GM21381 (cell line): ENCODE results near the gene NR2F2.
A peak's percentile ranks its signal among the peaks of the same experiment; 100 is the strongest.

Experiments used
- ATAC-seq: cut with Tn5 transposase; IDR thresholded peaks from one replicate; pipeline ENCODE4 v1.9.1; 2021; ENCODE audit warnings: mild to moderate bottlenecking, moderate library complexity; ENCODE audit not compliant: unreplicated experiment

The NR2F2 gene

DNA sequence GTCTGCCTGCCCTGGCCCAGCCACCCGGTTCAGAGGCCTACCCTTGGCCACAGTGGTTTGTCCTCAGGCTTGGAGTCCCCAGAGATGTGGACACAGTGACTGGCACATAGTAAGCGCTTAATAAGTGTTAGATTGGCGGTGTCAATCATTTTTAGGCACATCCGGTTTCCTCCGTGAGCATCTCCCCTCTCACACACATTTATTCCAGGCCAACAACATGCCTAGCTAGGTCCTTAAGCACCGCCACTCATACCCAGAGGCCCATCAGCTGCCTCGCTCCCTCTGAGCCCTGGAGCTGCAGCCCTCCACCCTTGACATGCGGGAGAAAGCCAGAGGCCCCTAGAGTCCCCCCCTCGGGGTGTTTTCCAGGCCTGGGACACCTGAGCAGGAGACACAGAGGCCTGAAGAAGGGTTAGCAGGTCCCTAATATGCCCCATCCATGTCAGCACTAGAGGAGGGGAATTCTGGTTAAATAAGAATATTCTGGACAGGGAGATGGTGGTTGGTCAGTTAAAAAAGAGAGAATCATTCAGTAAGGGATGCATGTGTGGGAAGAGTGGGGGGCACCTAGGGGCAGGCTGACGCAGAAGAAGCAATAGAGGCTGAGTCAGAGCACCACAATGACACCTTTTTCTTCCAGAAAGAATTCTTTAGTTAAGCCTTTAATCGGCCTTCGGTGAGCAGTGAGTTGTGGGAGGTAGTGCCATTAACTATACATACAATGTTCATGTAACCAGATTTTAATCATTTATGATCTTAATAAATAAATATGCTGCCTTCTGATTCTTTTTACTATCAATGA lies 22.3 kb downstream of the NR2F2 start:
- ATAC-seq = no peak

DNA sequence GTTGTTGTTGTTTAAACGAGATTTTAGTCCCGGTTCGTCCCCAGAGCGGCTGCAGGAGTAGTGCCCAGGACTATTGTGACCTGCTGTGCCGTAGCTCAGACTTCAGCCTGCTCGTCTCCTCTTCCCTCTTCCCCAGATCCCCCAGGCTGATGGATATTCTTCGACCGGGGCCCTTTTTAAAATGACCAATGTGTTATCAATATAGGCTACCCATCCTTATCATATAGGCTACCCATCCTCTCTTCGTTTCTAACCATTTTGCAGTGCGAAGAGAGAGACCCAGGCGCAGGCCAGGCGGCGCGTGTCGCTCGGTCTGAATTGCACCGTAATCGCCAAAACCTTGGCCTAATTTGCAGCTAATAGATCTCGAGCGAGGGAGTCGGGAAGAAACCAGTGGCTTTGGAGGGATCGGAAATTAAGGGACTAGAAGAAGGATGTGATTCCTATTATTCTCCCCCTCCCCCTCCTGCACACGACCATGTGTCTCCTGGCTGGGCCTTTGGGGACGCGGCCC lies 23.0 kb downstream of the NR2F2 start:
- no peak for ATAC-seq

DNA sequence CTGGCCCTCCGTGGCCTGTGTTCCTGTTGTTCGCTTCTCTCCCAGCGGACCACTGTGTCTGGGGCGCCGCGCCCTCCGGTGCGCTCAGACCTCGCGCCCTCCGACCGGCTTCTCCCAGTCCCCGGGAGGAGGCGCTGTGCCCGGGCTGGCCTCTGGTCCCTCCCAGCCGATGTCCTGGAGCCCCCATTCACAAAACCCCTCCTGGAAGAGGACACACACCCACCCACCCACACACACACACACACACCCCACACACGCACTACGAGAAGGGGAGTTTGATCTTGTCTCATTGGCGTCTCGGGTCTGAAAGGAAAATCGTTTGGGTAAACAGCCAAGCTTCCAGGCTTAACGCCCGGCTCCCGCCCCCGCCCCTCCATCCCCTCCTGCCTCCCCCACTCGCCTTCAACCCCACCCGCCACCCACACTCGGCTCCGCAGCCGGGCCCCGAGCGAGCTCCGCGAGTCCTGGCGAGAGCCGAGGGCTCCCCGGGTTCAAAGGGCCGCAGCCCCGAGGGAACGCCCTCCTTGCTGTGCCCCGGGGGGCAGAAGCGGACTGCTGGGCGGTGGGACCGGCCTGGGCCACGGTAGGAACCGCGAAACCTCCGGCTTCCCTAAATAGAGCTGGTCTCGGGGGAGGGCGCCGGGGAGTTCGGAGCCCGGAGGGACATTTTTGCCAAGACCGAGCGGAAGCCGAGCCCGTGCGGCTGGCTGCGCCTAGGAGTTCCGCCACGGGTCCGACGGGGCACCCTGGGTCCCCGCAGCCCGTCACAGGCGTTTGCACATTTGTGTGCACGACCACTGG lies 23.6 kb downstream of the NR2F2 start:
- no peak for ATAC-seq

GRCh38 chr15:96354731-96355567 lies 24.4 kb downstream of the NR2F2 start:
- ATAC-seq = no peak

GRCh38 chr15:96355568-96356187 lies 25.2 kb downstream of the NR2F2 start:
- no peak for ATAC-seq

DNA sequence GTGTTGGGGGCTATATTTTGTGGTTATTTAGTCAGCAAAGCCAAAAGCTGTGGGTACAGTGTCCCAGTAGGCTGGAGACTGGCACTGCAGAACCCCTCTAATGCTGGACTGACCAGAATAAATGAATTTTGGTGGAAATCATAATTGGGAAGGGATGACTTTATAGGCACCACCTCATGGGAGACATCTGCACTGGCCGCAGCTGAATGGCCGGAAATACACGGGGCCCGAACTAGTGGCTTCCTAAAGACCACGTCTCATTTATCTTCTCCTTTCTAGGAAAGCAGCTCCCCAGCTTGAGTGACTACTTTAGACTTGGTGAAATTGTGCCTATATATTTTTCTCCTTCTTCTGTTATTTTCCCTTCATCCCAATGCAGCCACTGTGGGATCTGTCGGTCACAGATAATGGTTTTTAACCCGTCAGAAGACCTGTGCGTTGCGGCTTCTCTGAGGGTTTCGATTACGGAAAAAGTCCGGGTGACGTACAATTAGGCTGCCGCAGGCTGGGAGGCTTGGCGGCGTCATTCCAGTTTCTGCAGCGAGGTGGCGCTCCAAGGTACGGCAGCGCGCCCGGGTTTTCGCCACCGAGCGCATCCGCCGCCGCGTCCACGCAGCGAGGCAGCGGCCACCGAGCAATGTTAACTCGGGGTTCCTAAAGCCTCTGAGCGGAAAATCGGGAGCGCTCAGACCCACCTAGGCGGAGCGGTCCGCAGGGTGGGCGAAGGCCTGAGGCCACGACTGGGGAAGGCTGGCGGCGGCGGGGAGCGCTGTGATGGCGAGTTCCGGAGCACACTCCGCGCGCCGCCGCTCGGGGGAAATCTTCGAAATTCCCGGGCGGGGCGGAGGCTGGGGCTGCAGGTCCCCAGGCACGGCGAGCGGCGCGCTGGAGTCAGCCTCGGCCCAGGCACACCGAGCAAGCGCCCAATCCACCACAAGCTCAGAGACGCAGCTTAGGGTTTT lies 26.3 kb downstream of the NR2F2 start:
- peak; percentile 78 for ATAC-seq

DNA sequence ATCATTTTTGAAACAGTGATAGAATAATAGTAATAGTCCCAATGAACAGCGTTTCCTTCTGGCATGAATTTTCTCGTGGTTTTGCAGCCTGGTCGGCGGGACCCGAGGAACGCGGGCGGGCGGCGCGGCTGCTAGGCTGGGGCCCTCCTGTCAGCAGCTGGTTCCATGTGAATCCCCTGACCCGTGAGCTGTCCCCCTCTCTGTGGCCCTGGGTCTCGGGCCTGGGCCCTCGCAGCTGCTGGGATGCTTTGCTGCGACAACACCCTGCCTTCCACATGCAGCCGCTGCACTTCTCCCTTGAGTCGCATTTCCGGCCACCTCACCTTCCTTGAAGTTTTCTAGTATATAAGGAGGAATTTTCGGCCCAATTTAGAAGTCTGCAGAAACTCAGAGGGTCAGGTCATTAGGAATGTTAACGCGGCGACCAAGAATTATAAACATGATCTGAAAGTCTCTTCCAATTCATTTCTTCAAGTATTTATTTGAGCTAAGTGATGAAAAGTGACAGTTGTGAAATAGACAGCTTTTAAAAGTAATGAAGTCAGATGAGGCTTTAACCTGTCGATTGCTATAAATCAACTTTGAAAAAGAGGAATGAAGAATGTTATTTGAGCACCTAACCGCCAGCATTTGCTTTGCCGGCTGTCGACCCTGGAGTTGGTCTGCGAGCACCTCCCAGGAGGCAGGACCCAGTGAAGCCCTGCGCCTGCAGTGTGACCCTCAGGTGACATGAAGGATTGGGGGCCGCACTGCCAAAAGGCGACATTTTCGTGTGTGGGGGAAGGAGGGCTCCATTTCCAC lies 27.7 kb downstream of the NR2F2 start:
- ATAC-seq = no peak

DNA sequence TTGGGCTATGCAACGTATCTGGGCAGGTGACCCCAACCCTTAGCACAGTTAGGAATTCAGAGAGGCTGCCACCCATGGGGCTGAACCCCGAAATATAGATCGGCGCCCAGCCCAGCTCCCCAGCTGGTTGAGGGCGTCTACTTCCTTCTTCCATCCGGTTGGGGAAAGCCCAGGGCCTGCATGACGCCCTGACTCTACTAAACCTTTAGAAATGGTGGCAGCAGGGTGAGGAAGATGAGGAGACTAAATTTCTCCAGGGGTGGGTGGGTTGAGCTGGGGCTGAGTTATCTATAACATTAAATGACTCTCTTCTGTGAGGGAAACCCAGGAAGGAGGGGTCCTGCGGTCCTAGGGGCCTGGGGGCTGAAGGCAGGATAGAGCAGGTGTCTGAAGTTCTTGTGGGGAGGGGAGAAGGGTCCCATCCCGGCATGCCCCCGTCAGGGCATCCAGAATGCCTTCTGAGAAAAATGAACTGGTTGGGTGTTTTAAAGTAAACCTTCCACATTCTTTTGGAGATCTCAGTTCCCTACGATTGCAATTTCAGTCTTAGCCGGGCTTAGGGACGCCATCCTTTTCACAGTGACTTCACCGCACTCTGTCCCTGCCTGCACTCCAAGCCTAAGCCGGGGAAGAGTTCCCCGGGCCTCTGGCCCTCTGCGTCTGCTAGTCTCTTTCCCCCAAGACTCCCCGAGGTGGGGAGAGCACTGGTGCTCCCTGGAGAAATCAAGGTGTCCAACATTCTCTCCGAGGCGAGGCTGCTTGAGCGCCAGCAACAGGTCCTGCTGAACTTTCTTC lies 28.5 kb downstream of the NR2F2 start:
- no peak for ATAC-seq

GRCh38 chr15:96359616-96360521 lies 29.4 kb downstream of the NR2F2 start:
- ATAC-seq = no peak

DNA sequence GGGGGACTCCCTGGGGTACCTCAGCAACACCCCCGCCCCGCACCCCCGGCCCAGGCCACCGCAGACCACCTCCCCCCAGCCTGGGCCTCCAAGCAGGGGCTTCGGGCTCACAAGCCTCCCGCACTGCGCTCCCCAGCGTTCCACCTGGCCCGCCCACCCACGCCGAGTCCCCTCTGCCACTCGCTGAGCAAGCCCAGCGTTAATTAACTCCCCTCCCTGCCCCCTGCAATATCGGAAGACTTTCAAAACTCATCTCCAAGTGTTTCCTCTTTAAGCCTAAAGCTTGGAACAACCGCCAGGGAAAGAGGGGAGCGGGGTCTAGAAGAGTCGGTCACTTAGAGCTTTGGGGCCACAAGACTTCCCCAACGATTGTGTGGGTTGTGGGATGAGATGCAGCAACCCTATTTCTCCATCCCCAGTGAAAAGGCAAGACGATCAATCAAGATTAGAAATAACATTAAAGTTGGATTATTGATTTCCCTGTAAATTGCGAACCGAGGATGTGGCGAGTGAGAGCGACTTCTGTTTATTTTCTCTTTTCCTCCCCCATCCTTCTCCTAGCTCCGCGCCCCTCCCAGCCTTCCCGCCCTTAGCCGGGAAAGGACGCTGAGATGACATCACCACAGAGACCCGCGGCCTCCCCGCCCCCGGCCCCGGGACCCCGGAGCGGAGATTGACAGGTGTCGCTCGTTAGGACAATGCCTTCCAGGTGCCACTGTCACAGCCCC lies 30.2 kb downstream of the NR2F2 start:
- no peak for ATAC-seq

DNA sequence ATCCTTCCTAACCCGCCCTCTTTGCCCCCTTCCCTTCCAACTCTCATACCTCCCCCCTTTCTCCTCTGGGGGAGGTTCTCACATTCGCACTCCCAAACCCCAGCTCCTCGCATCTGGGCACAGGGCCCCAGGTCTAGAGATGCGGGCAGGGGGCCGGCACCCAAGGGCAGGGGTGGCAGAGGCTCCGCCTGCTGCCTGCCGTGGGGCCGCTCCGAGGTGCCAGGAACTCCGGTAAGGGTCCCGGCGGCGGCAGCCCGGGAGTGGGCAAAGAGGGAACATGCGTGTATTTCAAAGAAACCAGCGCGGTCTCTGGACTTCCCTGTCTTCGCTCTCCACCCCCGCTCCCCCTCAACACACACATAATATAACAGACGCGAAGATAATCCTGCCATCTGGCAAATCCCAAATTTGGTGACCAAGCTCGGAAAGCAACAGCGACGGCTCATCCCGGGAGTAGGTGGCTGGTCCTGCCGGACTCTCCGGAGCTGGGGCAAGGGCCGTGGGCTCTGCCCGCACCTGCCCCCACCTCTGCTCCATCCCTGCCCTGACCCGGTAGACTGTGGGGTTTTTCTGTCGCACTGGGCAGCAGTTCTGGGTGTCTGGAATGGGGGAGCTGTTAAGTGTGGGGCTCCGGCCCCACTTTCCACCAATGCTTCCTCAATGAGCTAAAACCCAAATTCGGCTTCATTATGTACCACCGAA lies 31.0 kb downstream of the NR2F2 start:
- ATAC-seq = no peak

- no peak for ATAC-seq
Measured at GRCh38 chr15:96362011-96362754, 31.7 kb downstream of the NR2F2 start.

DNA sequence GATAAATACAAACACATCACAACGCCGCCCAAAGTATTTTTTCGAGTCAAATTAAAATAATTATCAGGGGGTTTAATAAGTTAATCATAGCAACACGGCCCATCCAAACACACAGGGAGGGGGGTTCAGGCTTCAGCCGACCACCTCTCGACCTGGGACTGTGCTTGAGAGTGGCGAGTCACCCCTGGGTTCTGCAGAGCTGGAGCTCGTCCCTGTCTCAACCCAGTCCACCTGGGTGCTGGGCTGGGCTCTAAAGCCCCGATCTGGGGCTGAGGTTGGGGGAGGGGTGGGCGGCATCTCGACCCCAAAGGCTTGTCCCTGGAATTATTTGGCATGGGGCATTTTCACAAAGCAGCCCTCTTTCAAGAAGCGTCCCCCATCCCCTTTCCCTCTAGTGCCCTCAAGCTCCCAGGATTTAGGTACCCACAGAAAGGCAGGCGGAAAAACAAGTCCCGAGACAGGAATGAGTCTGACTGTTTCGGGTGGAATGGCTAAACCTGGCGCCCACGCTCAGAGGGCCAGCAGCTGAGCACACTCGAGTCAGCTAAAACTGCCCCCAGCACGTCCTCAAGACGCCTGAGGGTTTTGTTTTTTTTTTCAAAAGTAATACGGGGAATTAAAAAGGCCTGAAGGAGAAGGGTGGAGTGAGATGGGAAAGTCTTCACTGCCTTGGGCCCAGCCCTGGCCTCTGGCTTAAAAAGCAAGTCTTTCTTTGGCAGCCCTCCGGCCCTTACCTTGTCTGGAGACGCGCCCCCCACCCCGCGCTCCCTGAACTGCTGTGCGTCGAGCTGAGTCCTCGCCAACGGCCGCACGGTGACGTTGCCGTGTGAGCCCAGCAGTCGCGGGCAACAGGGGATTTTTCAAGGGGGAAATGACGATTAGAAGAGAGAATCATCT lies 32.5 kb downstream of the NR2F2 start:
- ATAC-seq = no peak

- no peak for ATAC-seq
Measured at GRCh38 chr15:96363707-96364106, 33.2 kb downstream of the NR2F2 start.
